ENCODE data around the gene TMEM132D. TPM values are rescaled to one million over a fixed set of nuclear protein-coding genes. Genes with fewer than 3 reads are reported as not detected.

The TMEM132D gene
- polyA plus RNA-seq, 1 donor from 2014 or later: 1.3 TPM

DNA sequence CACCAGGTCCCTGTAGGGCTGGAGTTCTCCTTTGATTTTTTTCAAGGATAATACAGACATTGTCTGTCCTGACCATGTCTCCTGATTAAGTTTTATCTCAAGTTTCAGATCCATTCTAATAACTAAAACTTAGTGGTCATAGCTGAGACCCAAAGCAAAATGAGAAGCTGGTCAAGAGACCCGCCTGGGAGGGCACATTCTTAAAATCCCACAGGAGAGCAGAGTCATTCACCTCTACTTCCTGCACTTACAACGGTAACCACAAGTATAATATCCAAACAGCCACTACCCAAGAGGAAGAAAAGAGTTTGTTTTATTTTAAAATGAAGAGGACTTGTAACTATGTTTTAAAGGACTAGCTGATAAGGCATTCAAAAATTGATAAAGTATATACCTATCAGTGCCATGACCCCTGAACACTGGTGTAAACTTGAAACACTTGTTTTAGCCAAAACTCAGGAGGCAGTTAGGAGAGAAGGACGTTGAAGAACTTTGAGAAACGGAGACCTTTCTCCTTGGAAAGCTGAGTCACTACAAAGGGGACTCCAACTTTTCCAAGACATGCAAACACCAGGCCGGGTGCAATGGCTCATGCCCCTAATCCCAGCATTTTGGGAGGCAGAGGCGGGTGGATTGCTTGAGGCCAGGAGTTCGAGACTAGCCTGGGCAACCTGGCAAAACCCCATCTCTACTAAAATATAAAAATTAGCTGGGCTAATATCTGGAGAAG lies 572.3 kb downstream of the TMEM132D start:
- H3K36me3 ChIP-seq (ENCODE audit: insufficient read depth, low read length): no peaks in the 10 kb centered on the region
- H3K9me2 ChIP-seq (ENCODE audit: insufficient read depth, low read length): no peaks in the 10 kb centered on the region
- no peaks in the 10 kb centered on the region for H4K20me1 ChIP-seq (ENCODE audit: insufficient read depth)
- no peaks in the 10 kb centered on the region for H3K9me3 ChIP-seq (ENCODE audit: low read length)
- no peak overlapping the region for H2AFZ ChIP-seq (ENCODE audit: low read depth, low read length)
- H3K9ac ChIP-seq (ENCODE audit: low read length): no peak overlapping the region
- H3K4me2 ChIP-seq (ENCODE audit: low read length): no peak overlapping the region
- no peak overlapping the region for H3K27ac ChIP-seq (ENCODE audit: low read length)
- H3K4me3 ChIP-seq (ENCODE audit: low read length): no peak overlapping the region
- no peaks in the 10 kb centered on the region for H3F3A ChIP-seq (ENCODE audit: insufficient read depth, low read length, poor library complexity, severe bottlenecking)
- TF ChIP-seq, protein P1, sequence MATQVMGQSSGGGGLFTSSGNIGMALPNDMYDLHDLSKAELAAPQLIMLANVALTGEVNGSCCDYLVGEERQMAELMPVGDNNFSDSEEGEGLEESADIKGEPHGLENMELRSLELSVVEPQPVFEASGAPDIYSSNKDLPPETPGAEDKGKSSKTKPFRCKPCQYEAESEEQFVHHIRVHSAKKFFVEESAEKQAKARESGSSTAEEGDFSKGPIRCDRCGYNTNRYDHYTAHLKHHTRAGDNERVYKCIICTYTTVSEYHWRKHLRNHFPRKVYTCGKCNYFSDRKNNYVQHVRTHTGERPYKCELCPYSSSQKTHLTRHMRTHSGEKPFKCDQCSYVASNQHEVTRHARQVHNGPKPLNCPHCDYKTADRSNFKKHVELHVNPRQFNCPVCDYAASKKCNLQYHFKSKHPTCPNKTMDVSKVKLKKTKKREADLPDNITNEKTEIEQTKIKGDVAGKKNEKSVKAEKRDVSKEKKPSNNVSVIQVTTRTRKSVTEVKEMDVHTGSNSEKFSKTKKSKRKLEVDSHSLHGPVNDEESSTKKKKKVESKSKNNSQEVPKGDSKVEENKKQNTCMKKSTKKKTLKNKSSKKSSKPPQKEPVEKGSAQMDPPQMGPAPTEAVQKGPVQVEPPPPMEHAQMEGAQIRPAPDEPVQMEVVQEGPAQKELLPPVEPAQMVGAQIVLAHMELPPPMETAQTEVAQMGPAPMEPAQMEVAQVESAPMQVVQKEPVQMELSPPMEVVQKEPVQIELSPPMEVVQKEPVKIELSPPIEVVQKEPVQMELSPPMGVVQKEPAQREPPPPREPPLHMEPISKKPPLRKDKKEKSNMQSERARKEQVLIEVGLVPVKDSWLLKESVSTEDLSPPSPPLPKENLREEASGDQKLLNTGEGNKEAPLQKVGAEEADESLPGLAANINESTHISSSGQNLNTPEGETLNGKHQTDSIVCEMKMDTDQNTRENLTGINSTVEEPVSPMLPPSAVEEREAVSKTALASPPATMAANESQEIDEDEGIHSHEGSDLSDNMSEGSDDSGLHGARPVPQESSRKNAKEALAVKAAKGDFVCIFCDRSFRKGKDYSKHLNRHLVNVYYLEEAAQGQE (IDR thresholded peaks at IDR 0.05; ENCODE audit: borderline replicate concordance): no peak
- TF ChIP-seq POLR2AphosphoS5 (IDR thresholded peaks at IDR 0.05) (no peak), EZH2 (IDR thresholded peaks at IDR 0.05; ENCODE audit: borderline replicate concordance, insufficient read depth, low read length, poor library complexity, severe bottlenecking) (no peak), MXI1 (conservative IDR thresholded peaks at IDR 0.05; ENCODE audit: poor library complexity, severe bottlenecking) (no peak), RAD21 (conservative IDR thresholded peaks at IDR 0.05) (no peak), EP300 (conservative IDR thresholded peaks at IDR 0.05; ENCODE audit: poor library complexity, severe bottlenecking) (no peak), TAF1 (IDR thresholded peaks at IDR 0.05; ENCODE audit: low read depth) (no peak), SMC3 (conservative IDR thresholded peaks at IDR 0.05; ENCODE audit: poor library complexity) (no peak)
- TF ChIP-seq, protein P2, sequence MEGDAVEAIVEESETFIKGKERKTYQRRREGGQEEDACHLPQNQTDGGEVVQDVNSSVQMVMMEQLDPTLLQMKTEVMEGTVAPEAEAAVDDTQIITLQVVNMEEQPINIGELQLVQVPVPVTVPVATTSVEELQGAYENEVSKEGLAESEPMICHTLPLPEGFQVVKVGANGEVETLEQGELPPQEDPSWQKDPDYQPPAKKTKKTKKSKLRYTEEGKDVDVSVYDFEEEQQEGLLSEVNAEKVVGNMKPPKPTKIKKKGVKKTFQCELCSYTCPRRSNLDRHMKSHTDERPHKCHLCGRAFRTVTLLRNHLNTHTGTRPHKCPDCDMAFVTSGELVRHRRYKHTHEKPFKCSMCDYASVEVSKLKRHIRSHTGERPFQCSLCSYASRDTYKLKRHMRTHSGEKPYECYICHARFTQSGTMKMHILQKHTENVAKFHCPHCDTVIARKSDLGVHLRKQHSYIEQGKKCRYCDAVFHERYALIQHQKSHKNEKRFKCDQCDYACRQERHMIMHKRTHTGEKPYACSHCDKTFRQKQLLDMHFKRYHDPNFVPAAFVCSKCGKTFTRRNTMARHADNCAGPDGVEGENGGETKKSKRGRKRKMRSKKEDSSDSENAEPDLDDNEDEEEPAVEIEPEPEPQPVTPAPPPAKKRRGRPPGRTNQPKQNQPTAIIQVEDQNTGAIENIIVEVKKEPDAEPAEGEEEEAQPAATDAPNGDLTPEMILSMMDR (IDR thresholded peaks at IDR 0.05; ENCODE audit: poor library complexity, severe bottlenecking): no peak
- H3K27me3 ChIP-seq (ENCODE audit: insufficient read depth, low read depth, low read length): no peaks in the 10 kb centered on the region
- H3K79me2 ChIP-seq (replicated peaks; ENCODE audit: insufficient read depth, low read length): no peaks in the 10 kb centered on the region

DNA sequence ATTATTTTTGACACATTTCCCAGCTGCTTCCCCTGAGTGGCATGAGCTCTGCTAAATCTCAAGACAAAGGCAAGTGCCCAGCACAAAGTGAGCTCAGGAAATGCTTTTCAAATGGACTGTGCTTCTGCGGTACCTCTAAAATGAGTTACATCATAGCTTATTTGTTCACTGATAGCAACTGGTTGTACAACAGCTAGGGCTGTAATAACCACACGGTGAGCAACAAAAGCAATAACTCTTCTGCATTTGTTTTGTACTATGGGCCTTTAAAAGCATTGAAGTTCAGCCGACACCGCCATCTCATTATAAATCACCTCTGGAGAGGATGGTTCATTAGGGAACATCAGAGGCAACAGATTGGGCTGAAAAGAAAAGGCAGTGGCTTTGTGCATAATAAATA lies 575.6 kb downstream of the TMEM132D start:
- Histone ChIP-seq H3K4me3 (ENCODE audit: low read length) (no peak overlapping the region), H3K27ac (ENCODE audit: low read length) (peak overlapping the region; percentile 23), H2AFZ (ENCODE audit: low read depth, low read length) (no peak overlapping the region), H3K27me3 (ENCODE audit: insufficient read depth, low read depth, low read length) (no peaks in the 10 kb centered on the region), H3F3A (ENCODE audit: insufficient read depth, low read length, poor library complexity, severe bottlenecking) (no peaks in the 10 kb centered on the region), H3K9ac (ENCODE audit: low read length) (no peak overlapping the region), H3K9me3 (ENCODE audit: low read length) (no peaks in the 10 kb centered on the region), H3K79me2 (replicated peaks; ENCODE audit: insufficient read depth, low read length) (no peaks in the 10 kb centered on the region), H3K9me2 (ENCODE audit: insufficient read depth, low read length) (no peaks in the 10 kb centered on the region), H3K36me3 (ENCODE audit: insufficient read depth, low read length) (no peaks in the 10 kb centered on the region), H3K4me2 (ENCODE audit: low read length) (no peak overlapping the region), H4K20me1 (ENCODE audit: insufficient read depth) (no peaks in the 10 kb centered on the region)
- TF ChIP-seq MXI1 (conservative IDR thresholded peaks at IDR 0.05; ENCODE audit: poor library complexity, severe bottlenecking): no peak
- no peak for TF ChIP-seq TAF1 (IDR thresholded peaks at IDR 0.05; ENCODE audit: low read depth)
- TF ChIP-seq EZH2 (IDR thresholded peaks at IDR 0.05; ENCODE audit: borderline replicate concordance, insufficient read depth, low read length, poor library complexity, severe bottlenecking): no peak
- no peak for TF ChIP-seq SMC3 (conservative IDR thresholded peaks at IDR 0.05; ENCODE audit: poor library complexity)

Measured in neural cell (in vitro differentiated cells).